ENCODE measurements around the gene MYOM3.

The MYOM3 gene

DNA sequence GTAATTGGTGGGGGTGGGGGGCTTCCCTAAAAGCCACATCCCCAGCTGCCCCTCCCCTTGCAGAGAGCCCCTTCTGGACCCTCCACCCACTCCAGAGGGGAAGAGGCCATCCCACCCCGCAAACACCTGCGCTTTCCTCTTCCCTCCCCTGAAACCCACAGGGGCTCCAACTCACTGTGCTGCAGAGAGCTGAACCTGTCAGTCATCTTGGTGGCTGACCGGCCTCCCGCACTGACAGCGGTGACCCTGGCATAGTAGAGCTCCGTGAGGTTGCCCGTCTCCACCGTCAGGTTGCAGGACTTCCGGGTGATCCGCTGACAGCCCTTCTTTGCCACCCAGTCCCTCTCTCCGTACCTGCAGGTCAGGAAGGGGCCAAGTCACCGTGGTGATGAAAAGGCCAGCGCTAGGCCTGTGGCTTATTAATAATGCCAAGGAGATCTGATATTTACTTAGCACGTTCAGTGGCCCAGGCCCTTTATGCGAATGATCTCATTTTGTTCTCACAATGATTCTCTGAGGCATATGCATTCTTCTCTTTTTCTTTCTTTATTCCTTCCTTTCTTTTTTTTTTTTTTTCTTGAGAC, 25.1 kb upstream of the MYOM3 start:
- TF ChIP-seq, protein P1, sequence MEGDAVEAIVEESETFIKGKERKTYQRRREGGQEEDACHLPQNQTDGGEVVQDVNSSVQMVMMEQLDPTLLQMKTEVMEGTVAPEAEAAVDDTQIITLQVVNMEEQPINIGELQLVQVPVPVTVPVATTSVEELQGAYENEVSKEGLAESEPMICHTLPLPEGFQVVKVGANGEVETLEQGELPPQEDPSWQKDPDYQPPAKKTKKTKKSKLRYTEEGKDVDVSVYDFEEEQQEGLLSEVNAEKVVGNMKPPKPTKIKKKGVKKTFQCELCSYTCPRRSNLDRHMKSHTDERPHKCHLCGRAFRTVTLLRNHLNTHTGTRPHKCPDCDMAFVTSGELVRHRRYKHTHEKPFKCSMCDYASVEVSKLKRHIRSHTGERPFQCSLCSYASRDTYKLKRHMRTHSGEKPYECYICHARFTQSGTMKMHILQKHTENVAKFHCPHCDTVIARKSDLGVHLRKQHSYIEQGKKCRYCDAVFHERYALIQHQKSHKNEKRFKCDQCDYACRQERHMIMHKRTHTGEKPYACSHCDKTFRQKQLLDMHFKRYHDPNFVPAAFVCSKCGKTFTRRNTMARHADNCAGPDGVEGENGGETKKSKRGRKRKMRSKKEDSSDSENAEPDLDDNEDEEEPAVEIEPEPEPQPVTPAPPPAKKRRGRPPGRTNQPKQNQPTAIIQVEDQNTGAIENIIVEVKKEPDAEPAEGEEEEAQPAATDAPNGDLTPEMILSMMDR (IDR thresholded peaks at IDR 0.05; ENCODE audit: low read depth, low read length) = no peak
- no peak for TF ChIP-seq EZH2phosphoT487 (IDR thresholded peaks at IDR 0.05; ENCODE audit: low read depth)
- H3K79me2 ChIP-seq (ENCODE audit: low read length) = no peaks in the 10 kb centered on the region
- H3K27me3 ChIP-seq (ENCODE audit: low read depth, low read length) = no peaks in the 10 kb centered on the region
- no peaks in the 10 kb centered on the region; the same call in 1 of the 2 replicates for H3K9me3 ChIP-seq (ENCODE audit: insufficient read depth, low read length)
- no peak overlapping the region for H3K4me3 ChIP-seq (ENCODE audit: low read length)
- H3K9ac ChIP-seq (ENCODE audit: low read length) = no peak overlapping the region
- no peaks in the 10 kb centered on the region for H3K36me3 ChIP-seq (replicated peaks; ENCODE audit: low read depth, low read length)
- H3K27ac ChIP-seq (ENCODE audit: low read length) = no peak overlapping the region
- no peak overlapping the region for H2AFZ ChIP-seq (ENCODE audit: low read depth, low read length)
- H3K4me1 ChIP-seq (ENCODE audit: low read length) = 0 out of 2 replicates have a peak, but pooled peaks cover under 1% of the 10 kb centered on the region
- no peaks in the 10 kb centered on the region for H4K20me1 ChIP-seq (ENCODE audit: insufficient read depth, low read length)
- H3K4me2 ChIP-seq (ENCODE audit: low read length) = no peak overlapping the region

DNA sequence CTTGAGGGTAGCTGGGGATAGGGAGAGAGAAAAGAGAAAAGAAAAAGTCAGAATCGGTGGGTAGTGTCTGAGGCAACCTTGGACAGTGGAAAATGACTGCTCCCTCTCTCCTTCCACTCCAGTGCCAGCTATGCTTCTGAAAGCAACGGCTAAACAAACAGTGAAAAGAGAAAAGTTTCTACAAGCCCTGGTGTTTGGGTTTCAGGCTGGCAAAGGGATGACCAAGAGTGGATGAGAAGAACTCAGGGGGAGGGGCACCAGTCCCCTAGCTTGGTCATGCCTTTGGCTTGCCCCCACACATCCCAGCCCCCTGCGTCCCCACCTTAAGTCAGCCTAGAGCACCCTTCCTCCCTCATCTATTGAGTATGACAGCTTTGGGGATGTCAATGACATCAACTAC, 22.4 kb upstream of the MYOM3 start:
- H3K4me3 ChIP-seq (ENCODE audit: low read length) = no peak overlapping the region
- no peaks in the 10 kb centered on the region for H3K4me1 ChIP-seq (ENCODE audit: low read length)
- no peaks in the 10 kb centered on the region for H3K36me3 ChIP-seq (replicated peaks; ENCODE audit: low read depth, low read length)
- no peak overlapping the region for H3K27ac ChIP-seq (ENCODE audit: low read length)
- no peaks in the 10 kb centered on the region; the same call in 1 of the 2 replicates for H3K9me3 ChIP-seq (ENCODE audit: insufficient read depth, low read length)
- no peak for TF ChIP-seq EZH2phosphoT487 (IDR thresholded peaks at IDR 0.05; ENCODE audit: low read depth)
- TF ChIP-seq, protein P1 (IDR thresholded peaks at IDR 0.05; ENCODE audit: low read depth, low read length) = no peak
- no peaks in the 10 kb centered on the region for H3K79me2 ChIP-seq (ENCODE audit: low read length)
- H3K9ac ChIP-seq (ENCODE audit: low read length) = no peak overlapping the region
- H2AFZ ChIP-seq (ENCODE audit: low read depth, low read length) = no peak overlapping the region
- no peak overlapping the region for H3K4me2 ChIP-seq (ENCODE audit: low read length)
- no peaks in the 10 kb centered on the region for H4K20me1 ChIP-seq (ENCODE audit: insufficient read depth, low read length)
- no peaks in the 10 kb centered on the region for H3K27me3 ChIP-seq (ENCODE audit: low read depth, low read length)

DNA sequence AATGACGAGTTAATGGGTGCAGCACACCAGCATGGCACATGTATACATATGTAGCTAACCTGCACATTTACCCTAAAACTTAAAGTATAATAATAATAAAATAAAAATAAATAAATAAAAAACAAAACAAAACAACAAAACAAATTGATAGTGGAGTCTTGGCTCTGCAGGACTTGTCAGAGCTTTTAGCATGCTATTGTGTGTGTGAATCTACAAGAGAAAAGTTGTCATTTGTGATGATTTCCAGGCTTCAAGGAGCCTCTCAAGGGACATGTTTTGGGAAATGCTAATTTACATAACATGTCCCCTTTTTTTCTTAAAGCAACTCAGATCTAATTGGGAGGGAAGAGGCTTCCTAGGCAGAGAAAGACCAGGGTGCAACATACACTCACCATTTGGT, 21.9 kb upstream of the MYOM3 start:
- no peak overlapping the region for H2AFZ ChIP-seq (ENCODE audit: low read depth, low read length)
- H3K27ac ChIP-seq (ENCODE audit: low read length) = no peak overlapping the region
- no peak overlapping the region for H3K4me3 ChIP-seq (ENCODE audit: low read length)
- H3K79me2 ChIP-seq (ENCODE audit: low read length) = no peaks in the 10 kb centered on the region
- no peaks in the 10 kb centered on the region for H4K20me1 ChIP-seq (ENCODE audit: insufficient read depth, low read length)
- no peak for TF ChIP-seq EZH2phosphoT487 (IDR thresholded peaks at IDR 0.05; ENCODE audit: low read depth)
- TF ChIP-seq, protein P1 (IDR thresholded peaks at IDR 0.05; ENCODE audit: low read depth, low read length) = no peak
- no peaks in the 10 kb centered on the region for H3K4me1 ChIP-seq (ENCODE audit: low read length)
- H3K4me2 ChIP-seq (ENCODE audit: low read length) = no peak overlapping the region
- H3K36me3 ChIP-seq (replicated peaks; ENCODE audit: low read depth, low read length) = no peaks in the 10 kb centered on the region
- no peaks in the 10 kb centered on the region; the same call in 1 of the 2 replicates for H3K9me3 ChIP-seq (ENCODE audit: insufficient read depth, low read length)
- no peak overlapping the region for H3K9ac ChIP-seq (ENCODE audit: low read length)
- no peaks in the 10 kb centered on the region for H3K27me3 ChIP-seq (ENCODE audit: low read depth, low read length)

DNA sequence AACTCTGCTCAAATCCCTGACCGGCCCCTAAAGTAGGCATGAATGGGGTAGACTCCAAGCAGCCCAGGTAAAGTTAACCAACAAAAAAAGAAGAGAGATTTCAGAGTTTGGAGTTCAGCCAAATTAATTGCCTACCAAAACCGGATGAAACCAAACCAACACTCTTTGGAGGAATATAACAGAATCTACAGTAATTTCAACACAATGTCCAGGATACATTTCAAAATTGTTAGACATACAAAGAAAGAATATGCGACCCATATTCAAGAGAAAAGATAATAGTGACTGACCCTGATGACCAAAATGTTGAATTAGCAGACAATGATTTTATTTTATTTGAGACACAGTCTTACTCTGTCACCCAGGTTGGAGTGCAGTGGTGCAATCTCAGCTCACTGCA, 18.4 kb upstream of the MYOM3 start:
- Histone ChIP-seq H3K27ac (ENCODE audit: low read length) (no peak overlapping the region), H3K9me3 (ENCODE audit: insufficient read depth, low read length) (no peaks in the 10 kb centered on the region; the same call in 1 of the 2 replicates), H3K27me3 (ENCODE audit: low read depth, low read length) (no peaks in the 10 kb centered on the region), H3K9ac (ENCODE audit: low read length) (no peak overlapping the region), H3K36me3 (replicated peaks; ENCODE audit: low read depth, low read length) (no peaks in the 10 kb centered on the region), H4K20me1 (ENCODE audit: insufficient read depth, low read length) (no peaks in the 10 kb centered on the region), H3K79me2 (ENCODE audit: low read length) (no peaks in the 10 kb centered on the region), H3K4me2 (ENCODE audit: low read length) (no peak overlapping the region), H3K4me1 (ENCODE audit: low read length) (no peaks in the 10 kb centered on the region), H2AFZ (ENCODE audit: low read depth, low read length) (no peak overlapping the region), H3K4me3 (ENCODE audit: low read length) (no peak overlapping the region)
- TF ChIP-seq EZH2phosphoT487 (IDR thresholded peaks at IDR 0.05; ENCODE audit: low read depth) = no peak
